HCT116 (cell line): Measurements from ENCODE around the gene TRIM31. TPM values are rescaled to one million over a fixed set of nuclear protein-coding genes. Genes with fewer than 3 reads are reported as not detected.

Experiments used
- ATAC-seq: fragments of 200-7000 bp; cut with Tn5 transposase; 2 replicates; pipeline ENCODE4 v1.9.1; 2020; ENCODE audit warnings: mild to moderate bottlenecking, moderate library complexity
- BruUV-seq: library from RNA; stranded (reverse); fragments of 400-500 nt; replicated peaks from 2 replicates; lab custom pipeline; 2021; lab: Mats Ljungman, UMichigan
- CTCF ChIA-PET: fragments of 300-600 bp; sonication (Branson Sonifier 250); formaldehyde crosslinking; loops from one replicate; lab custom pipeline; 2021; ENCODE audit warnings: antibody characterized with exemption; lab: Charles Lee
- POLR2A ChIA-PET: fragments of 300-600, 350-600 bp; sonication (Branson Sonifier 250); formaldehyde crosslinking; loops from one replicate; lab custom pipeline; 2021; ENCODE audit warnings: antibody characterized with exemption; lab: Charles Lee
- RAD21 ChIA-PET, 2 experiments: fragments of 300-600 bp; sonication (Branson Sonifier 250); formaldehyde crosslinking; loops; one replicate each; lab custom pipeline; 2023; ENCODE audit warnings: low total read pairs in 2 of 2; ENCODE audit not compliant: uncharacterized antibody in 2 of 2, unreplicated experiment in 2 of 2, low non-redundant PET in 1 of 2; lab: Charles Lee
- DNase-seq: peaks from one replicate; pipeline ENCODE4 v3.0.0-alpha.2; 2010; ENCODE audit warnings: low read depth, low spot score
- H2AFZ ChIP-seq: fragments of 200-600 bp; shearing (Covaris generic), sonication (generic); 2 replicates; pipeline ENCODE4 v1.6.1; 2017; ENCODE audit warnings: low read depth, mixed run types, mixed read lengths, antibody characterized with exemption, low read length; ENCODE audit not compliant: poor library complexity, severe bottlenecking
- H3K27ac ChIP-seq: 2 replicates; pipeline ENCODE4 v1.5.1; 2012; ENCODE audit warnings: low read depth, low read length
- H3K27me3 ChIP-seq: fragments of 200-600 bp; sonication (generic); 2 replicates; pipeline ENCODE4 v1.6.1; 2016; ENCODE audit warnings: mixed run types, low read length, mixed read lengths; ENCODE audit not compliant: insufficient read depth
- H3K36me3 ChIP-seq, 2 experiments: fragments of 200-500 bp in 1 of 2; fragments of 200-600 bp in 1 of 2; sonication (Bioruptor generic) in 1 of 2; sonication (generic) in 1 of 2; 2 replicates each; pipeline versions ENCODE4 v1.5.1 to v1.6.1; 2014 to 2016; ENCODE audit warnings: low read length in 2 of 2, inconsistent platforms in 1 of 2, mixed read lengths in 1 of 2, mixed run types in 1 of 2; ENCODE audit not compliant: insufficient read depth in 2 of 2, control insufficient read depth in 1 of 2
- H3K4me1 ChIP-seq, 2 experiments: fragments of 200-600 bp in 1 of 2; sonication (generic) in 1 of 2; 2 replicates each; pipeline versions ENCODE4 v1.5.1 to v1.6.1; 2012 to 2017; ENCODE audit warnings: low read length in 2 of 2, inconsistent platforms in 1 of 2, mild to moderate bottlenecking in 1 of 2, mixed read lengths in 1 of 2, mixed run types in 1 of 2, moderate library complexity in 1 of 2; ENCODE audit not compliant: insufficient read depth in 2 of 2, control insufficient read depth in 1 of 2
- H3K4me2 ChIP-seq: fragments of 200-600 bp; sonication (generic); 2 replicates; pipeline ENCODE4 v1.6.1; 2017; ENCODE audit warnings: mixed run types, low read length, mixed read lengths
- H3K4me3 ChIP-seq, 2 experiments: fragments of 200-600 bp in 1 of 2; sonication (generic) in 1 of 2; replicated peaks in 1 of 2; 2 replicates each; pipeline ENCODE4 v1.5.1; 2011 to 2016; ENCODE audit warnings: low read length in 2 of 2, control low read depth in 1 of 2, low read depth in 1 of 2, mild to moderate bottlenecking in 1 of 2, mixed read lengths in 1 of 2, mixed run types in 1 of 2
- H3K79me2 ChIP-seq: fragments of 200-600 bp; sonication (generic); 2 replicates; pipeline ENCODE4 v1.6.1; 2017; ENCODE audit warnings: mild to moderate bottlenecking, mixed run types, low read length, moderate library complexity, mixed read lengths; ENCODE audit not compliant: insufficient read depth
- H3K9ac ChIP-seq: fragments of 200-600 bp; sonication (generic); 2 replicates; pipeline ENCODE4 v1.6.1; 2016; ENCODE audit warnings: low read length, mixed read lengths
- H3K9me2 ChIP-seq: fragments of 200-600 bp; sonication (generic), shearing (Covaris generic); 2 replicates; pipeline ENCODE4 v1.6.1; 2017; ENCODE audit warnings: mixed run types, mild to moderate bottlenecking, moderate library complexity; ENCODE audit not compliant: insufficient read depth
- H3K9me3 ChIP-seq, 2 experiments: fragments of 200-500 bp in 1 of 2; fragments of 200-600 bp in 1 of 2; sonication (Bioruptor generic) in 1 of 2; sonication (generic) in 1 of 2; 2 replicates each; pipeline ENCODE4 v1.6.1; 2014 to 2017; ENCODE audit warnings: low read length in 2 of 2, mixed read lengths in 2 of 2, inconsistent platforms in 1 of 2, low read depth in 1 of 2, mild to moderate bottlenecking in 1 of 2, mixed run types in 1 of 2, moderate library complexity in 1 of 2; ENCODE audit not compliant: control insufficient read depth in 1 of 2, insufficient read depth in 1 of 2
- H4K20me1 ChIP-seq: fragments of 200-600 bp; sonication (generic), shearing (Covaris generic); 2 replicates; pipeline ENCODE4 v1.6.1; 2017; ENCODE audit warnings: mixed run types, mild to moderate bottlenecking, moderate library complexity; ENCODE audit not compliant: insufficient read depth
- ATF3 ChIP-seq: IDR thresholded peaks from 2 replicates; pipeline ENCODE4 v1.6.1; 2012
- CEBPB ChIP-seq: IDR thresholded peaks from 2 replicates; pipeline ENCODE4 v1.6.1; 2012; ENCODE audit warnings: low read depth
- CTCF ChIP-seq, 3 experiments: fragments of 200-600 bp in 1 of 3; sonication (generic) in 1 of 3; IDR thresholded peaks in 2 of 3; conservative IDR thresholded peaks in 1 of 3; 2 replicates each; pipeline ENCODE4 v1.5.1; 2012 to 2017; ENCODE audit warnings: low read depth in 2 of 3, low read length in 2 of 3, antibody characterized with exemption in 1 of 3, borderline replicate concordance in 1 of 3, control low read depth in 1 of 3, mild to moderate bottlenecking in 1 of 3, mixed read lengths in 1 of 3, mixed run types in 1 of 3, moderate library complexity in 1 of 3; ENCODE audit not compliant: insufficient read depth in 1 of 3
- EGR1 ChIP-seq: IDR thresholded peaks from 2 replicates; pipeline ENCODE4 v1.6.1; 2012; ENCODE audit warnings: low read depth
- EZH2phosphoT487 ChIP-seq: fragments of 200-600 bp; IDR thresholded peaks from 2 replicates; pipeline ENCODE4 v1.6.1; 2018; ENCODE audit warnings: antibody characterized with exemption, borderline replicate concordance
- FOSL1 ChIP-seq: IDR thresholded peaks from 2 replicates; pipeline ENCODE4 v1.6.1; 2012; ENCODE audit warnings: low read depth
- MAX ChIP-seq: IDR thresholded peaks from 2 replicates; pipeline ENCODE4 v1.6.1; 2012
- POLR2A ChIP-seq: IDR thresholded peaks from 2 replicates; pipeline ENCODE4 v1.7.0; 2011; ENCODE audit warnings: borderline replicate concordance; ENCODE audit not compliant: insufficient read depth, insufficient read length; ENCODE audit errors: extremely low read depth
- POLR2AphosphoS5 ChIP-seq: IDR thresholded peaks from 2 replicates; pipeline ENCODE4 v1.6.1; 2011; ENCODE audit warnings: mild to moderate bottlenecking, low read depth, low read length, moderate library complexity
- RAD21 ChIP-seq: IDR thresholded peaks from 2 replicates; pipeline ENCODE4 v1.6.1; 2012; ENCODE audit warnings: low read depth, mild to moderate bottlenecking
- REST ChIP-seq: IDR thresholded peaks from 2 replicates; pipeline ENCODE4 v1.6.1; 2012; ENCODE audit warnings: low read depth
- SIN3A ChIP-seq: IDR thresholded peaks from 2 replicates; pipeline ENCODE4 v1.6.1; 2012; ENCODE audit warnings: low read depth
- SP1 ChIP-seq: IDR thresholded peaks from 2 replicates; pipeline ENCODE4 v1.6.1; 2012; ENCODE audit warnings: low read depth
- SRF ChIP-seq: IDR thresholded peaks from 2 replicates; pipeline ENCODE4 v1.6.1; 2012; ENCODE audit warnings: low read depth
- YY1 ChIP-seq: IDR thresholded peaks from 2 replicates; pipeline ENCODE4 v1.6.1; 2011; ENCODE audit warnings: low read length, low read depth, moderate library complexity, mild to moderate bottlenecking; ENCODE audit not compliant: insufficient replicate concordance; ENCODE audit errors: extremely low read depth
- ZFX ChIP-seq: fragments of 450-650 bp; IDR thresholded peaks from 2 replicates; pipeline ENCODE4 v1.6.1; 2017
- ZNF274 ChIP-seq: fragments of 200-500 bp; sonication (Bioruptor generic); IDR thresholded peaks from 2 replicates; pipeline ENCODE4 v1.6.1; 2014; ENCODE audit warnings: mild to moderate bottlenecking, low read depth, low read length, inconsistent platforms
- intact Hi-C: fragments of 100-400 bp; cut with micrococcal nuclease; formaldehyde crosslinking; loops from 2 replicates; pipeline ENCODE4 v1.10.0; 2022
- total RNA-seq: library from RNA; stranded (reverse); gene quantifications from one replicate; pipeline ENCODE4 v1.2.1, GENCODE V29; 2021; ENCODE audit not compliant: unreplicated experiment
- TF ChIP-seq, protein P1 (sequence below): IDR thresholded peaks from 2 replicates; pipeline ENCODE4 v1.6.1; 2011; ENCODE audit warnings: mild to moderate bottlenecking, low read length, moderate library complexity; ENCODE audit not compliant: insufficient replicate concordance; ENCODE audit errors: extremely low read depth

The TRIM31 gene
- total RNA-seq, 1 experiment from 2014 or later: not detected

DNA sequence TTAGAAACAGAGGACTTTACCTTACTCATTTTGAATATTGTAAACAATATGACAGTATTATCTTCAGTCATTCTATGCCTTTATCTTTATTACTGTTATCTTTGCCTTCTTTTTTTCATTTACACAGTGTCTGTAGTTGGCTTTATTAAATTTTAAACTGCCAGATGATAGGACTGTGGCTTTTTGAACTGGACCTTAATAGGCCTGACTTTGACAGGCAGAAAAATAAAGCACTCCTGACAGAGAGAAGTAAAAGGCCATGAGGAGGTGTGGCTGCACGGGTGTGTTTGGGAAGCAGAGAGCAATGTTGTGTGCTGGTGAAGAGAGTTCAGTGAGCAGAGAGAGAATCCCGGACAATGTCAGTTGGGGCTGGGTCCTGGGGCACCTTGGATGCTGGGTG, 30.9 kb upstream of the TRIM31 start:
- ChIA-PET RAD21 (no interaction called here), POLR2A (no interaction called here), CTCF (interaction anchor here (1.1 kb wide), 2 partner anchors 12 to 13 kb away, joined by 4 to 6 read pairs; no protein-coding TSS in a partner anchor)
- Histone ChIP-seq H3K79me2 (no peaks in the 10 kb centered on the region), H3K4me1 (no peaks in the 10 kb centered on the region), H3K27ac (no peak overlapping the region), H3K9me2 (no peaks in the 10 kb centered on the region), H4K20me1 (no peaks in the 10 kb centered on the region), H3K4me3 (no peak overlapping the region), H3K36me3 (no peaks in the 10 kb centered on the region), H3K9ac (no peak overlapping the region), H3K9me3 (no peaks in the 10 kb centered on the region), H3K4me2 (no peak overlapping the region), H3K27me3 (no peaks in the 10 kb centered on the region), H2AFZ (peak overlapping the region; percentile 77)
- no TSS peak for BruUV-seq
- ATAC-seq (no peak), DNase-seq (no peak)
- intact Hi-C loops: no loop called here
- TF ChIP-seq EZH2phosphoT487: no peak
- TF ChIP-seq EGR1: no peak
- no peak for TF ChIP-seq SP1
- no peak for TF ChIP-seq ZNF274
- TF ChIP-seq SIN3A: no peak
- TF ChIP-seq ATF3: no peak
- no peak for TF ChIP-seq YY1
- no peak for TF ChIP-seq ZFX
- TF ChIP-seq FOSL1: no peak
- no peak for TF ChIP-seq MAX
- no peak for TF ChIP-seq SRF
- TF ChIP-seq REST: no peak
- TF ChIP-seq CTCF (IDR thresholded peaks at IDR 0.05 in 2 of 3, conservative IDR thresholded peaks at IDR 0.05 in 1 of 3; ENCODE audit: borderline replicate concordance in 1 of 3, insufficient read depth in 1 of 3, low read depth in 2 of 3, low read length in 2 of 3): no peak
- TF ChIP-seq, protein P1, sequence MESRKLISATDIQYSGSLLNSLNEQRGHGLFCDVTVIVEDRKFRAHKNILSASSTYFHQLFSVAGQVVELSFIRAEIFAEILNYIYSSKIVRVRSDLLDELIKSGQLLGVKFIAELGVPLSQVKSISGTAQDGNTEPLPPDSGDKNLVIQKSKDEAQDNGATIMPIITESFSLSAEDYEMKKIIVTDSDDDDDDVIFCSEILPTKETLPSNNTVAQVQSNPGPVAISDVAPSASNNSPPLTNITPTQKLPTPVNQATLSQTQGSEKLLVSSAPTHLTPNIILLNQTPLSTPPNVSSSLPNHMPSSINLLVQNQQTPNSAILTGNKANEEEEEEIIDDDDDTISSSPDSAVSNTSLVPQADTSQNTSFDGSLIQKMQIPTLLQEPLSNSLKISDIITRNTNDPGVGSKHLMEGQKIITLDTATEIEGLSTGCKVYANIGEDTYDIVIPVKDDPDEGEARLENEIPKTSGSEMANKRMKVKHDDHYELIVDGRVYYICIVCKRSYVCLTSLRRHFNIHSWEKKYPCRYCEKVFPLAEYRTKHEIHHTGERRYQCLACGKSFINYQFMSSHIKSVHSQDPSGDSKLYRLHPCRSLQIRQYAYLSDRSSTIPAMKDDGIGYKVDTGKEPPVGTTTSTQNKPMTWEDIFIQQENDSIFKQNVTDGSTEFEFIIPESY: no peak
- no peak for TF ChIP-seq POLR2A
- no peak for TF ChIP-seq RAD21
- no peak for TF ChIP-seq POLR2AphosphoS5
- TF ChIP-seq CEBPB: no peak
